ENCODE data around the gene KCNK4.

DNA sequence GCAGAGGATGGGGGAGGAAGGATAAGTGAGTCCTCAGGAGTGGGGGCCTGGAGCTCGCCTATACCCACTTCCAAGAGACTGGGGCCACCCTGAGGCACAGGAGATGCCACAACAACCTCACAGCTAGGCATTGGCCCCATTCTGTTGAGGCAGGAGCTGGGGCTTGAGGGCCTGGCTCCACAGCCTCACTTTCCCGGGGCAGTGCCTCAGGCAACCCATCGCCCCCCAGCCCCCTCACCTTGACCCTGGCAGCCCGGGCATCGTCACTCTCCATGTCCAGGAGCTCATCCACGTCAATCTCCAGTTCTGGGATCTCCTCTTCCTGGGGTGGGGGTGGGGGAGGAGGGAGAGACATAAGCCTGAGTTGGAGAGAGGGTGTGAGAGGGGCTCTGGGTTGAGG is 46.1 kb upstream of the KCNK4 start:
- TF ChIP-seq, protein P1, sequence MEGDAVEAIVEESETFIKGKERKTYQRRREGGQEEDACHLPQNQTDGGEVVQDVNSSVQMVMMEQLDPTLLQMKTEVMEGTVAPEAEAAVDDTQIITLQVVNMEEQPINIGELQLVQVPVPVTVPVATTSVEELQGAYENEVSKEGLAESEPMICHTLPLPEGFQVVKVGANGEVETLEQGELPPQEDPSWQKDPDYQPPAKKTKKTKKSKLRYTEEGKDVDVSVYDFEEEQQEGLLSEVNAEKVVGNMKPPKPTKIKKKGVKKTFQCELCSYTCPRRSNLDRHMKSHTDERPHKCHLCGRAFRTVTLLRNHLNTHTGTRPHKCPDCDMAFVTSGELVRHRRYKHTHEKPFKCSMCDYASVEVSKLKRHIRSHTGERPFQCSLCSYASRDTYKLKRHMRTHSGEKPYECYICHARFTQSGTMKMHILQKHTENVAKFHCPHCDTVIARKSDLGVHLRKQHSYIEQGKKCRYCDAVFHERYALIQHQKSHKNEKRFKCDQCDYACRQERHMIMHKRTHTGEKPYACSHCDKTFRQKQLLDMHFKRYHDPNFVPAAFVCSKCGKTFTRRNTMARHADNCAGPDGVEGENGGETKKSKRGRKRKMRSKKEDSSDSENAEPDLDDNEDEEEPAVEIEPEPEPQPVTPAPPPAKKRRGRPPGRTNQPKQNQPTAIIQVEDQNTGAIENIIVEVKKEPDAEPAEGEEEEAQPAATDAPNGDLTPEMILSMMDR (IDR thresholded peaks at IDR 0.05) = no peak
- TF ChIP-seq POLR2A (IDR thresholded peaks at IDR 0.05) = no peak
- TF ChIP-seq POLR2AphosphoS5 (IDR thresholded peaks at IDR 0.05) = no peak
- no peak for TF ChIP-seq EP300 (IDR thresholded peaks at IDR 0.05; ENCODE audit: low read depth)

Measured in transverse colon (tissue), 4 donors.